Natural killer cell (primary cell): ENCODE results near the gene CFAP43. TPM values are rescaled to one million over a fixed set of nuclear protein-coding genes. Genes with fewer than 3 reads are reported as not detected.
"Not testable (repeated sequence)": the region's sequence is repeated elsewhere in the genome, so short reads cannot be mapped to it uniquely, and the experiment has no call there.

Experiments used
- ATAC-seq, 3 donors: fragments of 150-1000 bp in 2 of 3; fragments of 200-7000 bp in 1 of 3; cut with Tn5 transposase; 1 replicate in 1 of 3; 2 replicates in 2 of 3; pipeline ENCODE4 v1.10.0; 2021; ENCODE audit warnings: mild to moderate bottlenecking in 2 of 3, moderate library complexity in 2 of 3
- DNase-seq, 2 donors: peaks; one replicate each; pipeline versions ENCODE4 v3.0.0 to v3.0.0-alpha.2; 2013 to 2021; ENCODE audit warnings: mixed read lengths in 1 of 2
- H3K27ac ChIP-seq: one replicate; pipeline ENCODE4 v1.5.1; 2013; ENCODE audit warnings: mild to moderate bottlenecking, low read length
- H3K27me3 ChIP-seq: one replicate; pipeline ENCODE4 v1.6.1; 2013; ENCODE audit warnings: low read length; ENCODE audit not compliant: control insufficient read depth, insufficient read depth
- H3K36me3 ChIP-seq: one replicate; pipeline ENCODE4 v1.6.1; 2013; ENCODE audit warnings: low read length; ENCODE audit not compliant: control insufficient read depth, insufficient read depth
- H3K4me1 ChIP-seq: one replicate; pipeline ENCODE4 v1.6.1; 2013; ENCODE audit warnings: low read length; ENCODE audit not compliant: control insufficient read depth, insufficient read depth
- H3K4me3 ChIP-seq: one replicate; pipeline ENCODE4 v1.5.1; 2013; ENCODE audit warnings: low read length
- H3K9me3 ChIP-seq: one replicate; pipeline ENCODE4 v1.6.1; 2013; ENCODE audit warnings: low read length; ENCODE audit not compliant: control insufficient read depth, insufficient read depth
- H3K27ac Mint-ChIP-seq, 2 donors: one replicate each; pipeline ENCODE4 v1.8.0; 2022; ENCODE audit warnings: mild to moderate bottlenecking in 2 of 2, mixed read lengths in 2 of 2, moderate library complexity in 1 of 2
- H3K27me3 Mint-ChIP-seq, 2 donors: one replicate each; pipeline ENCODE4 v1.8.0; 2022; ENCODE audit warnings: low read depth in 2 of 2, mixed read lengths in 2 of 2
- H3K36me3 Mint-ChIP-seq: one replicate; pipeline ENCODE4 v1.8.0; 2022; ENCODE audit warnings: mixed read lengths
- H3K4me1 Mint-ChIP-seq, 2 donors: one replicate each; pipeline ENCODE4 v1.8.0; 2022; ENCODE audit warnings: mixed read lengths in 2 of 2
- H3K4me3 Mint-ChIP-seq: one replicate; pipeline ENCODE4 v1.8.0; 2022; ENCODE audit warnings: mild to moderate bottlenecking, moderate library complexity, mixed read lengths
- H3K9me3 Mint-ChIP-seq, 2 donors: one replicate each; pipeline ENCODE4 v1.8.0; 2022; ENCODE audit warnings: mixed read lengths in 2 of 2
- CTCF ChIP-seq: fragments of 200-600 bp; IDR thresholded peaks from one replicate; pipeline ENCODE4 v1.8.0; 2022; ENCODE audit warnings: antibody characterized with exemption
- WGBS: methylation state at CpG from one replicate; pipeline ENCODE4 v1.1.7; 2013; ENCODE audit warnings: missing lambda C conversion rate; ENCODE audit not compliant: insufficient coverage; 5-methylcytosine and 5-hydroxymethylcytosine counted together
- intact Hi-C: fragments of 100-400 bp; cut with micrococcal nuclease; formaldehyde crosslinking; loops from one replicate; pipeline ENCODE4 v1.14.2; 2022
- total RNA-seq, 4 donors: library from RNA; stranded (reverse); fragments of 120-200 nt in 1 of 4; gene quantifications; one replicate each; pipeline versions ENCODE4 v1.2.3 to v1.2.4, GENCODE V29; 2013 to 2022

Gene CFAP43
- total RNA-seq, 3 donors from 2014 or later (not counting 1 experiment from before 2014, with no cell fraction given), result 0.16 TPM; not detected in 2

GRCh38 chr10:104243512-104243911 is 11.3 kb upstream of the CFAP43 start:
- Histone ChIP-seq H3K36me3 (no peaks in the 10 kb centered on the region), H3K4me1 (no peaks in the 10 kb centered on the region), H3K27me3 (peaks cover 2% of the 10 kb centered on the region), H3K9me3 (no peaks in the 10 kb centered on the region), H3K4me3 (no peak overlapping the region), H3K27ac (no peak overlapping the region)
- DNase-seq, result no peak
- intact Hi-C loops, result no loop called here
- Mint-ChIP-seq H3K27ac (no peak overlapping the region), H3K36me3 (no peaks in the 10 kb centered on the region), H3K4me1 (no peaks in the 10 kb centered on the region), H3K27me3 (peaks cover 15 to 46% of the 10 kb centered on the region in 2 donors), H3K4me3 (no peak overlapping the region), H3K9me3 (no peaks in the 10 kb centered on the region)
- 84% methylated on average over 5 of the region's 5 CpGs for WGBS
- no peak for TF ChIP-seq CTCF
- no peak for ATAC-seq

GRCh38 chr10:104243009-104243408 is 10.8 kb upstream of the CFAP43 start:
- H3K36me3 Mint-ChIP-seq, H3K4me1 Mint-ChIP-seq, H3K36me3 ChIP-seq, H3K4me3 Mint-ChIP-seq, H3K27ac ChIP-seq, H3K9me3 ChIP-seq, DNase-seq, H3K4me1 ChIP-seq, intact Hi-C loops, H3K9me3 Mint-ChIP-seq, ATAC-seq, H3K27ac Mint-ChIP-seq, H3K4me3 ChIP-seq, H3K27me3 ChIP-seq: not testable (repeated sequence)
- H3K27me3 Mint-ChIP-seq, result peaks cover 15 to 44% of the 10 kb centered on the region in 2 donors
- 86% methylated on average over 3 of the region's 3 CpGs for WGBS

- H3K36me3 ChIP-seq, result no peaks in the 10 kb centered on the region
- no peaks in the 10 kb centered on the region for H3K4me1 ChIP-seq
- intact Hi-C loops, result no loop called here
- Mint-ChIP-seq H3K4me1 (no peaks in the 10 kb centered on the region), H3K27ac (no peak overlapping the region), H3K4me3 (no peak overlapping the region), H3K27me3 (peaks cover 17 to 45% of the 10 kb centered on the region in 2 donors), H3K9me3 (no peaks in the 10 kb centered on the region), H3K36me3 (no peaks in the 10 kb centered on the region)
- H3K9me3 ChIP-seq, result no peaks in the 10 kb centered on the region
- no peak overlapping the region for H3K4me3 ChIP-seq
- no peaks in the 10 kb centered on the region for H3K27me3 ChIP-seq
- no peak for TF ChIP-seq CTCF
- DNase-seq (no peak), ATAC-seq (no peak)
- H3K27ac ChIP-seq, result no peak overlapping the region
Observed at GRCh38 chr10:104242545-104242944, 10.4 kb upstream of the CFAP43 start.

- Histone ChIP-seq H3K36me3 (no peaks in the 10 kb centered on the region), H3K4me3 (no peak overlapping the region), H3K4me1 (no peaks in the 10 kb centered on the region), H3K27me3 (peaks cover 2% of the 10 kb centered on the region), H3K9me3 (no peaks in the 10 kb centered on the region), H3K27ac (no peak overlapping the region)
- intact Hi-C loops, result no loop called here
- H3K4me3 Mint-ChIP-seq, result no peak overlapping the region
- H3K36me3 Mint-ChIP-seq, result no peaks in the 10 kb centered on the region
- H3K9me3 Mint-ChIP-seq, result no peaks in the 10 kb centered on the region
- H3K27me3 Mint-ChIP-seq, result peaks cover 24 to 58% of the 10 kb centered on the region in 2 donors
- H3K4me1 Mint-ChIP-seq, result no peaks in the 10 kb centered on the region
- ATAC-seq (no peak), DNase-seq (no peak)
- H3K27ac Mint-ChIP-seq, result no peak overlapping the region
- 37% methylated on average over 2 of the region's 2 CpGs for WGBS
- no peak for TF ChIP-seq CTCF
Observed at GRCh38 chr10:104240078-104240477, 7.9 kb upstream of the CFAP43 start.
